ENCODE data around the gene ADAMTS12.

The ADAMTS12 gene

DNA sequence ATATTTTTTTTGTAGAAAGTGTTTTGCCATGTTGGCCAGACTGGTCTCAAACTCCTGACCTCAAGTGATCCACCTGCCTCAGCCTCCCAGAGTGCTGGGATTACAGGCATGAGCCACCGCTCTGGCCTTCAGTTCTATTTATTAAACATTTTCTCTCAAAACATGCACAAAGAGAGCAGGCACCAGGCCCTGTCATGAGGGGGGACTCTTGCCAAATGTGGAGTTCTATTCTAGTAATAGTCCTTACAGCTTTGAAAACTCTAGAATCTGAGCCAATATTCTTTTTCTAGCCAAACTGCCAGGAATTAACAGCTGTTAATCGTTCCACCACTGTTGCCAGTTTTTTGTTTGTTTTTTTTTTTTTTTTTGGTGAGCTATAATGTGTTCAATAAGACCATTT, 326.5 kb downstream of the ADAMTS12 start:
- no peak overlapping the region for H3K4me3 ChIP-seq (ENCODE audit: low read depth, low read length)
- in situ Hi-C loops (cut with HindIII; ENCODE audit: low sequenced_read_pairs) = no loop called here
- DNase-seq (ENCODE audit: low read depth) = peak; percentile 2
- TF ChIP-seq, protein P1, sequence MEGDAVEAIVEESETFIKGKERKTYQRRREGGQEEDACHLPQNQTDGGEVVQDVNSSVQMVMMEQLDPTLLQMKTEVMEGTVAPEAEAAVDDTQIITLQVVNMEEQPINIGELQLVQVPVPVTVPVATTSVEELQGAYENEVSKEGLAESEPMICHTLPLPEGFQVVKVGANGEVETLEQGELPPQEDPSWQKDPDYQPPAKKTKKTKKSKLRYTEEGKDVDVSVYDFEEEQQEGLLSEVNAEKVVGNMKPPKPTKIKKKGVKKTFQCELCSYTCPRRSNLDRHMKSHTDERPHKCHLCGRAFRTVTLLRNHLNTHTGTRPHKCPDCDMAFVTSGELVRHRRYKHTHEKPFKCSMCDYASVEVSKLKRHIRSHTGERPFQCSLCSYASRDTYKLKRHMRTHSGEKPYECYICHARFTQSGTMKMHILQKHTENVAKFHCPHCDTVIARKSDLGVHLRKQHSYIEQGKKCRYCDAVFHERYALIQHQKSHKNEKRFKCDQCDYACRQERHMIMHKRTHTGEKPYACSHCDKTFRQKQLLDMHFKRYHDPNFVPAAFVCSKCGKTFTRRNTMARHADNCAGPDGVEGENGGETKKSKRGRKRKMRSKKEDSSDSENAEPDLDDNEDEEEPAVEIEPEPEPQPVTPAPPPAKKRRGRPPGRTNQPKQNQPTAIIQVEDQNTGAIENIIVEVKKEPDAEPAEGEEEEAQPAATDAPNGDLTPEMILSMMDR (IDR thresholded peaks at IDR 0.05; ENCODE audit: low read depth, low read length, missing control alignments) = no peak

DNA sequence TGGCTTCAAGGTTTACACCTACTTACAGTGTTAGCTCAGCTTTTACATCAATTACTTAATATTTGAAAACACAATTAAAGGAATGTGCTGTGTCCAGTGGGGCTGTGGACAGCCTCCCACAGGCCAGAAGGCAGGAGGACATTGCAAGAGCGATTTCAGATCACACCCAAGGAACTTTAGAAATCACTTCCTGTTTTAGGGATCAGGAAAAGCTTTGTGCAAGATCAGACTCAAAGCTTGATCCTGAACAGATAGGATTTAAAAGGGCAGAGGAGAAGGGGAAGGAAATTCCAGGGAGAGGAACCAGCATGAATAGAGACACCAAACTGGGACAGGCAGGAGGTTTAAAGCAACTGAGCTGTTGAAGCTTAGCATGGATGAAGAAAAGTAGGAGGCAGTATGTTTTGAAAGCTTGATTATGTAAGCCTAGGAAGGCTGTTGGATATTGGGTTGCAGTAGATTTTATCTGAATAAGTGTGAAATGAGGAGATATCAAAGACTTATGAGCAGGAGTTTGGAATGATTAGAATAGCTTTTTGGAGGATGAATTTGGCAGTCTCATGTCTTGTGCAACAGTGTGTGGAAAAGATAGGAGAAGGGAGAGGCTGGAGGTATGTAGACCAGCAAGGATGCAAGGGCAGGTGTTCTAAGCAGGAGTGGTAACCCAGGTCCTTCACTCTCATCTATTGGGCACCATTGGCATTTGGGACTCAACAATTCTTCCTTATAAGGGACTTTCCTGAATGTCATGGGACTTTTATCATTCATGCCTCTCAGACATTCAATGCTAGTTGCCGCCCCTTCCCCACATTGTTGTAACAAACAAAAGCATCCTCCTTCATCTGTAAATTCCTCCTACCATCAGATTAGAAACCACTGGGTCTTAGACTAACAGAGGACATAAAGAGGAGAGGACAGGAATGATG, 327.5 kb downstream of the ADAMTS12 start:
- in situ Hi-C loops (cut with HindIII; ENCODE audit: low sequenced_read_pairs) = no loop called here
- no peak for DNase-seq (ENCODE audit: low read depth)
- H3K4me3 ChIP-seq (ENCODE audit: low read depth, low read length) = no peak overlapping the region
- TF ChIP-seq, protein P1 (IDR thresholded peaks at IDR 0.05; ENCODE audit: low read depth, low read length, missing control alignments) = no peak

DNA sequence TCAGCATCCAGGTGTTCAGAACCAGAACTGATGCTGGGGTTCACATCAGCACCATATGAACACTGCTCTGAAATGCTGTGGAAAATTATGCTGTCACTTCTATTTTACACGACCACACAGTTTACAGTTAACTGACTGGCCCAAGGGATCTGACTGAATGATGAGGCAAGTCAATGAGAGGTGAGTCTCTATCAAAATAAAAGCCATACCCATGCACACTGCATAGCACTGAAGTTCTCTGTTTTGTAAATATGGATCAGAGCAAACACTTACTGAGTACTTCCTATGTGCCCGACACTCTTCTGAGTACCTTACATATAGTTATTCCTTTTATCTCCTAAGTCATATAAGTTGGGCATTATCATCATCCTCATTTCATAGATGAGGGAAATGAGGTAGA, 328.3 kb downstream of the ADAMTS12 start:
- DNase-seq (ENCODE audit: low read depth) = no peak
- no peak overlapping the region for H3K4me3 ChIP-seq (ENCODE audit: low read depth, low read length)
- in situ Hi-C loops (cut with HindIII; ENCODE audit: low sequenced_read_pairs) = no loop called here
- TF ChIP-seq, protein P1 (IDR thresholded peaks at IDR 0.05; ENCODE audit: low read depth, low read length, missing control alignments) = no peak

DNA sequence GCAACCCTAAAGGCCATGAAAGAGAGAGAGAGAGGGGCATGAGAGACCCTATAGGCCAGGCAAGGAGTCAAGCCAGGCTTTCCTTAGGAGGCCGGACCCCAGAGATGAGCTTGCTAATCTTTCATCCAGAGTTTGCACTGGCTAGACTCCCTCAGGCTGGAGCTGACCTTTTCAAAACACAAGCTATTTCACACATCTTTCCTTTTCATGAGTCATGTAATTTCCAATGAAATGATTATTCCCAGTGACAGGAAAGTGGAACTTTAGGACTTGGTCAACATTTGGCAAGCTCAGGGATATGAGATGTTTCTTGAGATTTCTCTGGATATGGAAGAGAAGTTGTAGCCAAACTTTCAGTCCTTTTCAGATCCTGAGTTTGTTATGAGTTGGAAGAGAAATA, 333.3 kb downstream of the ADAMTS12 start:
- in situ Hi-C loops (cut with HindIII; ENCODE audit: low sequenced_read_pairs) = no loop called here
- TF ChIP-seq, protein P1 (IDR thresholded peaks at IDR 0.05; ENCODE audit: low read depth, low read length, missing control alignments) = no peak
- DNase-seq (ENCODE audit: low read depth) = no peak
- no peak overlapping the region for H3K4me3 ChIP-seq (ENCODE audit: low read depth, low read length)

DNA sequence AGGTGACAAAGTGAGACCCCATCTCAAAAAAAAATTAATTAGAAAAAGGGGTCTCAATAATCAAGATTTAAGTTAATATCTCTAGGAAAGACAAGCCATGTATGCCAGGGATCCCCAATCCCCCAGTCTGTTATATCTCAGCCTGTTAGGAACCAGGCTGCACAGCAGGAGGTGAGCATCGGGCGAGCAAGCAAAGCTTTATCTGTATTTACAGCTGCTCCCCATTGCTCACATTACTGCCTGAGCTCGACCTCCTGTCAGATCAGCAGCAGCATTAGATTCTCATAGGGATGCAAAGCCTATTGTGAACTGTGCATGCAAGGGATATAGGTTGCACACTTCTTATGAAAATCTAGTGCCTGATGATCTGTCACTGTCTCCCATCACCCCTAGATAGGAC, 334.2 kb downstream of the ADAMTS12 start:
- in situ Hi-C loops (cut with HindIII; ENCODE audit: low sequenced_read_pairs) = no loop called here
- DNase-seq (ENCODE audit: low read depth) = no peak
- no peak overlapping the region for H3K4me3 ChIP-seq (ENCODE audit: low read depth, low read length)
- TF ChIP-seq, protein P1 (IDR thresholded peaks at IDR 0.05; ENCODE audit: low read depth, low read length, missing control alignments) = no peak

DNA sequence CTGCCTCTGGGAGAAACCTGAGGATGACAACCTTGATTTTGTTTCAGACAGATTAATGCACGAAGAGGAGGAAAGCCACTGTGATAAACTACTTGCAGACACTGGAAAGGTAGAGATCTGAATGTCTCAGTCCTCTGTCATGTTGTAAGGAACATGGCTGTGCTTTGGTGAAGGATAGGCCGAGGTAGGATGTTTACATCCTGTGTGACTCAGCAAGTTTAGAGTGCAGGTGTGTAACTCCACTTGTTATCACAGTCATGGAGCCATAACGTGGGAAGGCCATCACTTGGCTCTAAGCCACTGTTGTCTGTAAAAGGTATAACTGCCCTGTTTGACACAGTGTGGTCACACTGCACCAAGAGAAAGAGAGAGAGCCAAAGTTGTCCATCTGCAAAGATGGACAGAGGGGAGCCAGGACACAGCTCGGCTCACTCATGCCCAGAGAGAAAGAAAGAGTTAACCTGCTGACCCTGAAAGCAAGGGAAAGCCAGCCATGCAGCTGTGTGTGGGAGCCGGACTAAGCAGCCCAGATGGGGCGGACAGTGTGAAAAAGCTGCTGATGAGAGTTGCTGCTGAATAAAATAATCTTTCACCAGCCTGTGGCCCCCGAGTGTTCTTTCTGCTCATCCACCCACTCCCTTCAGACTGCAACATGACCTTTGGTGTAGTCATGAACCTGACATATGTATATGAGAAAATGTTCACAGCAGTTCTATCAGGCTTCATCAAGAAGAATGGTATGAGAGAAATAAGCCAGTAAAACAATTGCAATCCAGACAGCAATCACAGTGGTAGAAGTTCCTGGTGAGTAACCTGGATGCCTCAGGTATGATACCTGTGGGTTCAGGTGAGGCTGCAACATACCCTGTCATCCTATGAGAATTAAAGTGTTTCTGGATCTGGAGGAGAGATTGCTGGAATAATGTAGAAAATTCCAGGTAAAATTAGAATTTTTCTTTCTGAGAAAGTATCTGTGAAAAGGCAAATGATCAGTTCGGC, 335.2 kb downstream of the ADAMTS12 start:
- in situ Hi-C loops (cut with HindIII; ENCODE audit: low sequenced_read_pairs) = no loop called here
- no peak overlapping the region for H3K4me3 ChIP-seq (ENCODE audit: low read depth, low read length)
- TF ChIP-seq, protein P1 (IDR thresholded peaks at IDR 0.05; ENCODE audit: low read depth, low read length, missing control alignments) = no peak
- DNase-seq (ENCODE audit: low read depth) = no peak

All from astrocyte of the cerebellum (primary cell).